ENCODE results near the gene MPHOSPH9. TPM values are rescaled to one million over a fixed set of nuclear protein-coding genes. Genes with fewer than 3 reads are reported as not detected.
"Not testable (repeated sequence)": the region's sequence is repeated elsewhere in the genome, so short reads cannot be mapped to it uniquely, and the experiment has no call there.

Gene MPHOSPH9
- total RNA-seq, 1 donor: 93.6 TPM

DNA sequence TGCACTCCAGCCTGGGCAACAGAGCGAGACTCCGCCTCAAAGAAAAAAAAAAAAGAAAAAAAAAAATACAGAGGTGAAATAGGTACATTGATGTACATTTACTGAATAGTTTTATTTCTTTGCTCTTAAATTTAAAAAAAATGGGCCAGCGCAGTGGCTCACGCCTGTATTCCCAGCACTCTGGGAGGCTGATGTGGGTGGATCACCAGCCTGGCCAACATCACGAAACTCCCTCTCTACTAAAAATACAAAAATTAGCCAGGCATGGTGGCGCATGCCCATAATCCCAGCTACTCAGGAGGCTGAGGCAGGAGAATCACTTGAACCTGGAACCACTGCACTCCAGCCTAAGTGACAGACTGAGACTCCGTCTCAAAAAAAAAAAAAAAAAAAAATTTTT lies 25.1 kb downstream of the MPHOSPH9 start:
- not testable (repeated sequence) for H3K27me3 ChIP-seq (ENCODE audit: insufficient read depth, low read length); H3K4me3 ChIP-seq (ENCODE audit: low read length); H3K4me1 ChIP-seq (ENCODE audit: insufficient read depth, low read length); H3K9me3 ChIP-seq (ENCODE audit: low read depth, low read length)

DNA sequence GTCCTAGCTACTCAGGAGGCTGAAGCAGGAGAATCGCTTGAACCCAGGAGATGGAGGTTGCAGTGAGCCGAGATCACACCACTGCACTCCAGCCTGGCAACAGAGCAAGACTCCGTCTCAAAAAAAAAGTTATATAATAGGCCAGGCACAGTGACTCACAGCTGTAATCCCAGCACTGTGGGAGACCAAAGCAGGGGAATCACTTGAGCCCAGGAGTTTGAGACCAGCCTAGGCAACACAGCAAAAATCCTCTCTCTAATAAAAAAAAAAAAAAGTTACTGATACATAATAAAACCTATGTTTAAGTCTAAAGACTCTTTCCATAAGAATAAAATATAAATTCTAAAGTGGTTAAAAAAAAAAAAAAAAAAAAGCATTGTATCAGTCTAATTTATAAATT lies 26.1 kb downstream of the MPHOSPH9 start:
- H3K9me3 ChIP-seq (ENCODE audit: low read depth, low read length); H3K4me1 ChIP-seq (ENCODE audit: insufficient read depth, low read length); H3K4me3 ChIP-seq (ENCODE audit: low read length); H3K27me3 ChIP-seq (ENCODE audit: insufficient read depth, low read length): not testable (repeated sequence)

DNA sequence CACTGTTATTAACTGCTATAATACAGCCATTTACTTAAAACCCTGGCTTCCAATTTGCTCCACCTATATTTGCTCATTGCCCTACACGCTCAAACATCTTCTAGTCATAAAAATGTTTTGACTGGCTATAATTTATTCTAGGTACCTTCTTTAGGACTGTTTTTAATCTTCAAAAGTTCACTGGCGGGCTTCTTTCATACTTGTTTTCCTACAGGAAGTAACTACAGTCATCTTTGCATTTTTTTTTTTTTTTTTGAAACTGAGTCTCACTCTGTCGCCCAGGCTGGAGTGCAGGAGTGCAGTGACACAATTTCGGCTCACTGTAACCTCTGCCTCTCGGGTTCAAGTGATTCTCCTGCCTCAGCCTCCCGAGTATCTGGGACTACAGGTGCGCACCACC lies 32.5 kb downstream of the MPHOSPH9 start:
- Histone ChIP-seq H3K27me3 (ENCODE audit: insufficient read depth, low read length) (no peaks in the 10 kb centered on the region), H3K4me3 (ENCODE audit: low read length) (no peak overlapping the region), H3K9me3 (ENCODE audit: low read depth, low read length) (no peaks in the 10 kb centered on the region), H3K4me1 (ENCODE audit: insufficient read depth, low read length) (no peaks in the 10 kb centered on the region)

DNA sequence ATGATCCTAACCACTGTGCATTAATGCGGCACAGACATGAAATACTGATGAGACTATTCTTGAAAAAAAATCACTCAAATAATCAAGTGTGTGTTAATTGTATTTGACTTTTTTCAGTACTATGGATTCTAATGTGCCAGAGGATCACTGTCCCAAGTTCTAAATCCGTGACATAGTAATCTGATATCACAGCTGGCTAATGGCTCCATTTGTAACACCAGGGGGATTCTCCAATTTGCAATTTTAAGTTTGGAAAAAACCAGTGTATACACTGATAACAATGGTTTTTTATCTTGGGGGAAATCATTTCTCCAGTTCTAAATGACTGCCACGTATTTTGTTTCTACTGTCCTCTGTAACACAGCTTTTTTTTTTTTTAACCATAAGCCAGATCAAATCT lies 33.0 kb downstream of the MPHOSPH9 start:
- Histone ChIP-seq H3K4me1 (ENCODE audit: insufficient read depth, low read length) (no peaks in the 10 kb centered on the region), H3K9me3 (ENCODE audit: low read depth, low read length) (no peaks in the 10 kb centered on the region), H3K27me3 (ENCODE audit: insufficient read depth, low read length) (no peaks in the 10 kb centered on the region), H3K4me3 (ENCODE audit: low read length) (no peak overlapping the region)

DNA sequence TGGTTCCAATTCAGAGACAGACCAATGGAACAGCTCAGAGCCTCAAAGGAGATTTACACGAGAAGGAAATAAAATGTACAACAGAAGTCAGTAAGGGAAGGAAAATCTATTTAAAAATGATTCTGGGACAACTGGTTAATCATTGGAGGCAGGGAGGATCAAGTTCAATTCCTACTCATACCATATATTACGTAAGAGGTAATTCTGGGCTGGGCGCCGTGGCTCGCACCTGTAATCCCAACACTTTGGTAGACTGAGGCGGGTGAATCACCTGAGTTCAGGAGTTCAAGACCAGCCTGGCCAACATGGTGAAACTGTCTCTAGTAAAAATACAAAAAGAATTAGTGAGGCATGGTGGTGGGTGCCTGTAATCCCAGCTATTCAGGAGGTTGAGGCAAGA lies 45.3 kb downstream of the MPHOSPH9 start:
- Histone ChIP-seq H3K27me3 (ENCODE audit: insufficient read depth, low read length) (no peaks in the 10 kb centered on the region), H3K4me3 (ENCODE audit: low read length) (no peak overlapping the region), H3K4me1 (ENCODE audit: insufficient read depth, low read length) (no peaks in the 10 kb centered on the region), H3K9me3 (ENCODE audit: low read depth, low read length) (no peaks in the 10 kb centered on the region)

DNA sequence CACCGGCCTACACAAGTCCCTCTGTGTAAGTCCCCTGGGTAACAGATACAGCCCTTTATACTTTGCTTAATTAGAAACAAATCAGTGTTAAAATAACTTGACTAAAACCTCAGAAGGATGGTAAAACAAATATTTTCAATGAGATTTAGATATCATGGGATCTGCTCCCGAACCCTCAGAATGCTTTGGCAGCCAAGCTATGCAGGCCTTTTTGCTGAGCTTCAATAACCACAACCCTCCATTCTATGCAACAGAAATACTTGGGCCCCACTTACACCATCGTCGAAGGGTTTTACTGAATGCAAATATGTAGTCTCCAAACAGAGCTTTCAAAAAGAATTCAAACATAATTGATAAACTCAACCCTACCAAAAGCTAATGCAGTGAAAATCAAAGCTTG lies 52.8 kb downstream of the MPHOSPH9 start:
- H3K4me1 ChIP-seq (ENCODE audit: insufficient read depth, low read length): no peaks in the 10 kb centered on the region
- H3K9me3 ChIP-seq (ENCODE audit: low read depth, low read length): no peaks in the 10 kb centered on the region
- no peak overlapping the region for H3K4me3 ChIP-seq (ENCODE audit: low read length)
- no peaks in the 10 kb centered on the region for H3K27me3 ChIP-seq (ENCODE audit: insufficient read depth, low read length)

DNA sequence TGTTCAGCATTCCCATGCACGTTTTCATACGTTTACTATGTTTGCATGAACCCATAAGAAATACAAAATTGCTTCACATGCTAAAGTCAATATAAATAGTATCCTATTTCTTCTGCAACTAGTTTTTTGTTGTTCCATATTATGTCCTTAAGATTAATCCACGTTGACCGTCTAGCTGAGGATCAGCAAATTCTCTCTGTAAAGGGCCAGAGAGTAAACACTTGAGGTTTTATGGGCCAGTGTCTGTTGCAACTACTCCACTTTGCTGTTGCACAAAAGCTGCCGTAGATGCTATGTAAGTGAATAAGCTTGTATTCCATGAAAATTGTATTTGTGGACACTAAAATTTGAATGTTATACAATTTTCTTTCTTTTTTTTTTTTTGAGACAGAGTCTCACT lies 61.0 kb downstream of the MPHOSPH9 start:
- Histone ChIP-seq H3K9me3 (ENCODE audit: low read depth, low read length) (no peaks in the 10 kb centered on the region), H3K27me3 (ENCODE audit: insufficient read depth, low read length) (no peaks in the 10 kb centered on the region), H3K4me1 (ENCODE audit: insufficient read depth, low read length) (no peaks in the 10 kb centered on the region), H3K4me3 (ENCODE audit: low read length) (no peak overlapping the region)

DNA sequence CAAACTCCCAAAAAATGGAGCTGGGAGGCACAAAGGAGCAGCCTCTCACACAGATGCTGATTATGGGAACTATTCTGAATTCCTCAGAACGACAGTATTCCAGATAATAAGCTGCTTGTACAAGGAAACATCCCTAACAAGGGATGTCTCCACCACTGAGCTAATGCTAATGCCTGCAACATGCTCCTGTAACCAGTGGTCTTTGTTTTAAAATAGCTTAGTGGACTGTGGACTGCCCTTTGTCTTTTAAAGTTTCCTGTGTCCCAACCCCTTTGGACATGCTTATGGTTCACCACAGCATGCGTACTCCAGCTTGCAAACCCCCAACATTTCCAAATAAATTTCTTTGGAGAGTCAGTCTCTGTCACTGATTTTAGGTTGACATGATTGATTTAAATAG lies 65.6 kb downstream of the MPHOSPH9 start:
- no peaks in the 10 kb centered on the region for H3K9me3 ChIP-seq (ENCODE audit: low read depth, low read length)
- no peak overlapping the region for H3K4me3 ChIP-seq (ENCODE audit: low read length)
- H3K4me1 ChIP-seq (ENCODE audit: insufficient read depth, low read length): no peaks in the 10 kb centered on the region
- H3K27me3 ChIP-seq (ENCODE audit: insufficient read depth, low read length): no peaks in the 10 kb centered on the region

DNA sequence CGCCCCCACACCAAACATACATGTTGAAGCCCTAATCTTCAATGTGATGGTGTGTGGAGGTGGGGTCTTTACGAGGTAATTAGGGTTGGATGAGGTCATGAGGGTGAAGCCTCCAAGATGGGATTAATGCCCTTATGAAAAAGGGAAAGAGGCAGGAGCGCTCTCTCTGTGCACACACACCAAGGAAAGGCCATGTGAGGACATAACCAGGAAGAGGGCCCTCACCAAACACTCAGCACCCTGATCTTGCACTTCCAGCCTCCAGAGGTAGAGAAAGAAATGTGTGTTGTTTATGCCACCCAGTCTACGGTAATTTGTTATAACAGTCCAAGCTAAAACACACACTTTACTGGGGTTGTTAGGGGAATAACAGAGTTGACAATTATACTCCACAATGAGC lies 67.4 kb downstream of the MPHOSPH9 start:
- no peaks in the 10 kb centered on the region for H3K27me3 ChIP-seq (ENCODE audit: insufficient read depth, low read length)
- H3K4me1 ChIP-seq (ENCODE audit: insufficient read depth, low read length): no peaks in the 10 kb centered on the region
- H3K4me3 ChIP-seq (ENCODE audit: low read length): no peak overlapping the region
- H3K9me3 ChIP-seq (ENCODE audit: low read depth, low read length): no peaks in the 10 kb centered on the region

DNA sequence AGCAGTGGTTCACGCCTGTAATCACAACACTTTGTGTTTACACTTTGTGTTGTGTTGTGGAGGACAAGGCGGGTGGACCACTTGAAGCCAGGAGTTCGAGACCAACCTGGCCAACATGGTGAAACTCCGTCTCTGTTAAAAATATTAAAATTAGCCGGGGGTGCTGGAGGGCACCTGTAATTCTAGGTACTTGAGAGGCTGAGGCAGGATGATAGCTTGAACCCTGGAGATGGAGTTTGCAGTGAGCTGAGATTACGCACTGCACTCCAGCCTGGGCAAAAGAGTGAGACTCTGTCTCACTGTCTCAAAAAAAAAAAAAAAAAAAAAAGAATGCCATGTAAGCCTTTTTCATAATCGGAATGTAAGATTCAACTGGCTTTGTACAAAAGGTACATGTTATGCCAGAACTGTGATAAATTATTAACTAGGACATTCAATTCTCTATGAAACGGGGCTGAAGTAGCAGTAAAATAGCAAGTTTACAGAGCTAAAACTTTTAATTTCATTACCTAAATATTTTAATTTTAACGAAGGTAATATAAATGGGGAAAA lies 68.2 kb downstream of the MPHOSPH9 start:
- no peaks in the 10 kb centered on the region for H3K27me3 ChIP-seq (ENCODE audit: insufficient read depth, low read length)
- H3K9me3 ChIP-seq (ENCODE audit: low read depth, low read length): no peaks in the 10 kb centered on the region
- no peak overlapping the region for H3K4me3 ChIP-seq (ENCODE audit: low read length)

DNA sequence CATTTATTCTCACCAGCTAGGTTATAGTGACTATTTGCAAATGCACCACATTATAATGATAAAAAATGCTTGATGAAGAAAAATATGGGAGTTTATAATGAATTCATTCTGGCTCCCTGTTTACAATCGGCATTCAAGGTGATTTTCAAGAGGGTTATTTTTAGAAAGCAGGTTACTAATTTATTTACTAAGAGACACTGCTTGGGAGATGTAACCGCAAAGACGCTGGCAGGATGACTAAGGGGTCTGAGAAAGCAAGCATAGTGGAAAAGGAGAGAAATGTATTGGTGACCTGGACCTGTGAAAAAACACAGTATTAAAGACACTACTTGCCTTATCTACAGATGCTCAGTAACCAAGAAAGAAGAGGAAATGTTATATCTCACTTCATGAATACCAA lies 68.7 kb downstream of the MPHOSPH9 start:
- Histone ChIP-seq H3K9me3 (ENCODE audit: low read depth, low read length) (no peaks in the 10 kb centered on the region), H3K4me1 (ENCODE audit: insufficient read depth, low read length) (no peaks in the 10 kb centered on the region), H3K27me3 (ENCODE audit: insufficient read depth, low read length) (no peaks in the 10 kb centered on the region), H3K4me3 (ENCODE audit: low read length) (no peak overlapping the region)

More for the DNA sequence above, 68.2 kb downstream of the MPHOSPH9 start:
- no peaks in the 10 kb centered on the region for H3K4me1 ChIP-seq (ENCODE audit: insufficient read depth, low read length)

DNA sequence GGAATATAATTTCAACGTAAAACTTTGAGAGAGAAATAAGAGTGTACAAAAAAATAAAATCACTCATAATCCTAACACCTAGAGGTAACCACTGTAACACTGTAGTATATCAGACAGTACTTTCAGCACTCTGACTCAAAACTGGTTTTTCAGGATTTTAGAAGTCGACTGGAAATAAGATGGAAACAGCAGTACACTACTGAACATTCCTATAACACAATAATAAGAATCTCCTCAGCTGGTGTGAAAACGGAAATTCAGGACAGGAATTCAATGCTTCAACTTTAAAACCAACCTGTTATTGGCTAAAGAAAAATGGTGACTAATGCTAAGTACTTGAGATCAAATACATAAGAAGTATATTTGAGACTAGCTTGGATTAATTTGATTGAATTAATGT lies 69.7 kb downstream of the MPHOSPH9 start:
- Histone ChIP-seq H3K27me3 (ENCODE audit: insufficient read depth, low read length) (no peaks in the 10 kb centered on the region), H3K4me3 (ENCODE audit: low read length) (no peak overlapping the region), H3K4me1 (ENCODE audit: insufficient read depth, low read length) (no peaks in the 10 kb centered on the region), H3K9me3 (ENCODE audit: low read depth, low read length) (no peaks in the 10 kb centered on the region)

DNA sequence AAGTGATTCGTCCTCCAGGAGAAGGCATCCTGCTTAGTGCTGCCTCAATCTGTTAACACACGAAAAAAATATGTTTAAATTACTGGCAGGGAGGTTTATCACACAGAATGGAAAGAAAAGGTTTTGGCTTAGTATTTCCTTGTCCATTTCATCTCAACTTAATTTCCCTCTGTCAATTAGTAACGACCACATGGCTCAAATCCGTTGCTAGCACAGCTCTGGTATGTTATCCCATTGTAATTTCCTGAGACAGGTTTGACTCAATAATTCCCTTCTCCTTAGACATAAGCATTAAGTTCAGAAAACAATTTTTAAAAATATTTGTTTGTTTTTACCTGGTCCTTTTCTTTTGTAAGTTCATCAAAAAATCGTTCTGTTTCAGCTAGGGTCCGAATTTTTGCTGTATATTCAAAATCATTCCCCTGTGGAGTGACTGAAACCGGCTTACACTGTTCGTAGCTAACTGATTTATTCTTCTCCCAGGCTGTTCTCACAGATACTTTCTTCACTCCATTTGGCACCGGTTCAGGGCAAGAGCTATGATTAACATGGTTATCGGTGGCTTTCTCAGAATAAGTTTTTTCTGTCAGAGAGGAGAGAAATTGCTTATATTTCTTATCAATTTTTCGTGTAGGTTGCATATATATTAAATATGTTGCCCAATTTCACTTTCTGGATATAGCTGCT lies 72.0 kb downstream of the MPHOSPH9 start:
- no peak overlapping the region for H3K4me3 ChIP-seq (ENCODE audit: low read length)
- no peaks in the 10 kb centered on the region for H3K4me1 ChIP-seq (ENCODE audit: insufficient read depth, low read length)
- no peaks in the 10 kb centered on the region for H3K27me3 ChIP-seq (ENCODE audit: insufficient read depth, low read length)
- no peaks in the 10 kb centered on the region for H3K9me3 ChIP-seq (ENCODE audit: low read depth, low read length)

DNA sequence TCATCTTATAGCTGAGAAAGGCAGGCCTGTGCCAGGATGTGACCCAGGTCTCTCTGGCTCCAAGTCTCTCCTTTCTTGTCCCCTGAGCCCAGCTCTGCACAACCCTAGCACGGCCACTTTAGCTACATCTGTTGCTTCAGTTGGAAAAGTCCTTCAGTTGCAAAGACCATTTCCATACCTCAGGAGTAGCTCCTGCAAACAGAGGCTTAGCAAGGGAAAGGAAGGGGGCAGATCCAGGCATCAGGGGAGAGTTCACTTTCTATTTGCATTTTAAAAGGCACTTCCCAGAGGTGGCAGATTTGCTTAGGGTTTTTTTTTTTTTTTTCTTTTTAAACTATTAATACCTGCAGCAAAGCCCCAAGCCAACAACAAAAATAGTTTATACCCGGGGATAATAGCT lies 79.0 kb downstream of the MPHOSPH9 start:
- Histone ChIP-seq H3K4me3 (ENCODE audit: low read length) (no peak overlapping the region), H3K9me3 (ENCODE audit: low read depth, low read length) (no peaks in the 10 kb centered on the region), H3K27me3 (ENCODE audit: insufficient read depth, low read length) (peaks cover 9% of the 10 kb centered on the region), H3K4me1 (ENCODE audit: insufficient read depth, low read length) (peaks cover 25% of the 10 kb centered on the region)

DNA sequence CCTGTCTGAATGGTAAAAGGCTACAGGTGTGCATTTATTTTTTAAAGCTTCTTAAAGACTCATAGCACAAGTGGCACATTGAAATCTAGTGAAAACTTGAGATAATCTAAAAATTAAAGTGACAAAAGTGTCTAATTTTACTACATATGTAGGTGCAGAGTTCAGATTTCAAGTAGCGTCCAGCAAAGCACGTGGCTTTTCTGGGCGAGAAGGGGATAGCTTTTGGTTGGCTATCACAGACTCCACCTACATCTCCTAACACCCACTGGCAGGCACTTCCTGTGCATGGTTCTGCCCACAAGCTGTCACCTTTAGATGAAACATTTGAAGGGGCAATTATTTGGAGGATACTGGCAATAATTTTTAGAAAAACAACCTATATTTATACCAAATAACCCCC lies 80.1 kb downstream of the MPHOSPH9 start:
- H3K4me3 ChIP-seq (ENCODE audit: low read length): no peak overlapping the region
- H3K4me1 ChIP-seq (ENCODE audit: insufficient read depth, low read length): peaks cover 28% of the 10 kb centered on the region
- no peaks in the 10 kb centered on the region for H3K9me3 ChIP-seq (ENCODE audit: low read depth, low read length)
- peaks cover 9% of the 10 kb centered on the region for H3K27me3 ChIP-seq (ENCODE audit: insufficient read depth, low read length)
